Superior temporal gyrus (tissue), 1 donor: ENCODE data around the gene KCNJ4.

Experiments used
- DNase-seq: peaks from one replicate; pipeline ENCODE4 v3.0.0-alpha.2; 2016; ENCODE audit errors: extremely low spot score

KCNJ4 gene

GRCh38 chr22:38429499-38430068, 25.4 kb downstream of the KCNJ4 start:
- DNase-seq = no peak

GRCh38 chr22:38428714-38429113, 26.3 kb downstream of the KCNJ4 start:
- no peak for DNase-seq

- DNase-seq = no peak
Measured at GRCh38 chr22:38427940-38428339, 27.1 kb downstream of the KCNJ4 start.

GRCh38 chr22:38427465-38427864, 27.5 kb downstream of the KCNJ4 start:
- DNase-seq = no peak

- DNase-seq = no peak
Measured at GRCh38 chr22:38426628-38427027, 28.4 kb downstream of the KCNJ4 start.

GRCh38 chr22:38424525-38425080, 30.4 kb downstream of the KCNJ4 start:
- DNase-seq = no peak

- DNase-seq = no peak
Measured at GRCh38 chr22:38423512-38424503, 31.2 kb downstream of the KCNJ4 start.

GRCh38 chr22:38422611-38423511, 32.1 kb downstream of the KCNJ4 start:
- DNase-seq = no peak

GRCh38 chr22:38420734-38421133, 34.3 kb downstream of the KCNJ4 start:
- no peak for DNase-seq

GRCh38 chr22:38419858-38420160, 35.2 kb downstream of the KCNJ4 start:
- DNase-seq = no peak

GRCh38 chr22:38419121-38419857, 35.7 kb downstream of the KCNJ4 start:
- DNase-seq = no peak

GRCh38 chr22:38418589-38418988, 36.4 kb downstream of the KCNJ4 start:
- no peak for DNase-seq

GRCh38 chr22:38417252-38418060, 37.5 kb downstream of the KCNJ4 start:
- DNase-seq = no peak

- no peak for DNase-seq
Measured at GRCh38 chr22:38416621-38417251, 38.3 kb downstream of the KCNJ4 start.

GRCh38 chr22:38415561-38416321, 39.3 kb downstream of the KCNJ4 start:
- no peak for DNase-seq

- DNase-seq = no peak
Measured at GRCh38 chr22:38415046-38415445, 40.0 kb downstream of the KCNJ4 start.

GRCh38 chr22:38414009-38414395, 41.0 kb downstream of the KCNJ4 start:
- DNase-seq = no peak

GRCh38 chr22:38413085-38414008, 41.7 kb downstream of the KCNJ4 start:
- no peak for DNase-seq
